DMS53 (cell line): ENCODE data around the gene MLF2.

Experiments used
- DNase-seq: peaks from one replicate; lab custom pipeline; 2025; lab: John Stamatoyannopoulos, UW

MLF2 gene

GRCh38 chr12:6778217-6778573, 25.3 kb upstream of the MLF2 start:
- DNase-seq: peak; percentile 74

- no peak for DNase-seq
These were observed 24.4 kb upstream of the MLF2 start for GRCh38 chr12:6777386-6777785.

DNA sequence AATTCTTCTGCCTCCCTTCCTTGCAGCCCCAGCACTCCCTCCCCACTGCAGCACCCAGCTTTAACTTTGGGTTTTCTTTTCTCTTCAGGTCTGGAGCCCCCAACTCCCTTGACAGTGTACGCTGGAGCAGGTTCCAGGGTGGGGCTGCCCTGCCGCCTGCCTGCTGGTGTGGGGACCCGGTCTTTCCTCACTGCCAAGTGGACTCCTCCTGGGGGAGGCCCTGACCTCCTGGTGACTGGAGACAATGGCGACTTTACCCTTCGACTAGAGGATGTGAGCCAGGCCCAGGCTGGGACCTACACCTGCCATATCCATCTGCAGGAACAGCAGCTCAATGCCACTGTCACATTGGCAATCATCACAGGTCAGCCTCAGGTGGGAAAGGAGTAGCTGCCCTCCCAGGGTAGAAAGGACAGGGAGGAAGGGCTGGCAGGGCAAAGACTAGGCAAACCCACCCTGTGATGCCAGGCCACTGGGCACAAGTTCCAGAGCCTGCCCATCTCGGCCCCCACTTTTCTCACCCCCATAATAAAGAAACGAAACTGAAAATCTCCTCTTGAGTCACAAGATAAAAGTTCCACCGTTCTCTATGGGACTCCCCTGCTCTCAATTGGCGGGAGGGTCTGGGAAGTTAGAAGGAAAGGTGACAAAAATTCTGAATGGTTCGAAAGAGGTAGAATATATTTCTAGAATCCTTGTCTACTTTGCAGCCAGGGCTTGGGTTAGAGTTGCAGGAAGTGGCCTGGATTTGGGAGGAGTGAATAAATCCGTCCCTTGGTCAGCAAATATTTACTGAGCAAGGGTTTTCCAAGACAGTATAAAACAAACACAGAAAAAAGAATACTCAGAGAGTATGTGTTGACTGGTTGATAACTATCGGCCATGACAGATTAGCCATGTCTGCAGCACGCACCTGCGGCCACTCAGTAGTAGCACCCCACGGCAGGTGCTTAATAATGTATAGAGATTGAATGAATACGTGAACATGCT, 22.5 kb upstream of the MLF2 start:
- DNase-seq: peak; percentile 59

DNA sequence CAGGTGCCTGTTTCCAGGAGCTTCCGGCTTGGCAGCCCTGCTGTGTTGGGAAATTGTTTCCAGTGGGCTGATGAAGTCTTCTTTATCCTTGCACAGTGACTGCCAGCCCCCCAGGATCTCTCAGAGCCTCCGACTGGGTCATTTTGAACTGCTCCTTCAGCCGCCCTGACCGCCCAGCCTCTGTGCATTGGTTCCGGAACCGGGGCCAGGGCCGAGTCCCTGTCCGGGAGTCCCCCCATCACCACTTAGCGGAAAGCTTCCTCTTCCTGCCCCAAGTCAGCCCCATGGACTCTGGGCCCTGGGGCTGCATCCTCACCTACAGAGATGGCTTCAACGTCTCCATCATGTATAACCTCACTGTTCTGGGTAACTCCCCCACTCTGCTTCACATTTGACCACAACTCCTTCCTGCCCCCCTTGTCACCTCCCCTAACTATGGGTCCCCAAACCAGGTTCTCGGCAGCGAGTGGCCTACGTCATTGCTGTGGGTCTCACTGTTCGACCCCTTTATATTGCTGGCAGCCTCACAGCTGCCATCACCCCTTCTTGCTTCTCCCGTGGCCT, 21.6 kb upstream of the MLF2 start:
- DNase-seq: no peak

DNA sequence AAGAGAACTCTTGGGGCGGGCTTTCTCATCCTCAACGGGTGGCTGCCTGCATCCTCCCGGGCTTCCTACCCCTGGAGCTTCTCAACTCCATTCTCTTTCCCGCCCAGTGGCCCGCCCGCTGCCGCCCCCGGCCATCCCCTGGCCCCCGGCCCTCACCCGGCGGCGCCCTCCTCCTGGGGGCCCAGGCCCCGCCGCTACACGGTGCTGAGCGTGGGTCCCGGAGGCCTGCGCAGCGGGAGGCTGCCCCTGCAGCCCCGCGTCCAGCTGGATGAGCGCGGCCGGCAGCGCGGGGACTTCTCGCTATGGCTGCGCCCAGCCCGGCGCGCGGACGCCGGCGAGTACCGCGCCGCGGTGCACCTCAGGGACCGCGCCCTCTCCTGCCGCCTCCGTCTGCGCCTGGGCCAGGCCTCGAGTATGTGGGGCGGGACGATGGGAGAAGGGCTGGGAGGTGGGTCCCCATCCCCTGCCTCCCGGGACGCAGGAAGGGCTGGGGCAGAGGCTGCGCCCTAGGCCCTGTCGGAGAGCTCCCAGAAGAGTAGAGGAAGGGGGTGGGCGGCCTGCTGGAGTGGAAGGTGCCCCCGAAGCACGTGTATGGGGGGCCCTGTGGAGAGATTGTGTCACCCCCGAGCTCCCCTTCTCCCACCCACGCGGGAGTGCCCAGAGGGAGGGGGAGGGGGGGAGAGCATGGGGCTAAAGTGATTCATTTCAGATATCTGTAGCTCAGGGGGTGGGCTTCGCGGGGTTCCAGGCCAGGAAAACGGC, 20.8 kb upstream of the MLF2 start:
- peak; percentile 60 for DNase-seq

- DNase-seq: no peak
These were observed 20.0 kb upstream of the MLF2 start for GRCh38 chr12:6772726-6773589.

GRCh38 chr12:6772331-6772695, 19.4 kb upstream of the MLF2 start, which contains the start of gene LAG3:
Gene LAG3 (plus strand): TSS chr12:6772520. CDS start chr12:6772853, 333 bp downstream.
- DNase-seq: no peak

- DNase-seq: no peak
These were observed 18.8 kb upstream of the MLF2 start for GRCh38 chr12:6771509-6772330.

DNA sequence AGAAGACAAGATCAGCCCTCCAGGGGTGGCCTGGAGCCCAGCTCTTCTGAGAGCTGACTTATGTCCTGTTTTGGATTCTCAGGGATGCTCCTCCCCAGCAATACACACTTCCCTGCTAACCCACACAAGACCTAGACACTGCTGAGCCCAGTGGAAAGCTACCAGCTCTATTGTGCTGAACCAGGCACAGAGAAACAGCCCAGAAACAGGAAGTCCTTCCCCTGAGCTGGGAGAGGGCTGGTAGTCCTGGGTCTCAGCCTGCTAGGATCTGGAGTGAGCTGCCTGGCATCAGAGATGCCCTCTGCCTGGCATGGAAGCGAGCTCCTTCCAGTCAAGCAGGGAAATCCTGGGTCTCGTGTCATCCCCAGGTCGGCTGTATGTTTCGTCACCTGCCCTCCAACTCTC, 18.2 kb upstream of the MLF2 start:
- peak; percentile 51 for DNase-seq

DNA sequence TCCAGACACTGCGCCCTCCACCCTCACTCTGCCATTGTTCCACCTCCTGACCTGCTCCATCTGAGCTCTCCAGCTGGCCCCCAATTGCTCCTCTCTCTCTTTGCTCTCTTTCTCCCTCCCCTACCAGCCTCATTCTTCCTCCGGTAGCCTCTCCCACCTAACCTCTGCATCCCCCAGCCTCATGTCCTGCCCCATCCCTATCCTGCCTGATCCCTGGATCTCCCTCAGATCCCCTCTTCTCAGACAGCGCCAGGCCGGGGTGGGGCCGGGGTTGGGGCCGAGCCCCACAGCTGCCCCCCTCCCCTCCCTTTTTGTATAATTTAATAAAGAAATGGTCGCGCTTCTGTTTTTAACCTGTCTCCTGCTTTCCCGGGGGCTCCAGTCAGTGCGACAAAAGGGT, 17.7 kb upstream of the MLF2 start:
- no peak for DNase-seq

- no peak for DNase-seq
These were observed 17.2 kb upstream of the MLF2 start for GRCh38 chr12:6770094-6770493.

GRCh38 chr12:6769666-6770065, 16.7 kb upstream of the MLF2 start:
- DNase-seq: no peak

GRCh38 chr12:6768990-6769389, 16.0 kb upstream of the MLF2 start:
- DNase-seq: peak; percentile 75

GRCh38 chr12:6768437-6768914, 15.5 kb upstream of the MLF2 start:
- DNase-seq: no peak

DNA sequence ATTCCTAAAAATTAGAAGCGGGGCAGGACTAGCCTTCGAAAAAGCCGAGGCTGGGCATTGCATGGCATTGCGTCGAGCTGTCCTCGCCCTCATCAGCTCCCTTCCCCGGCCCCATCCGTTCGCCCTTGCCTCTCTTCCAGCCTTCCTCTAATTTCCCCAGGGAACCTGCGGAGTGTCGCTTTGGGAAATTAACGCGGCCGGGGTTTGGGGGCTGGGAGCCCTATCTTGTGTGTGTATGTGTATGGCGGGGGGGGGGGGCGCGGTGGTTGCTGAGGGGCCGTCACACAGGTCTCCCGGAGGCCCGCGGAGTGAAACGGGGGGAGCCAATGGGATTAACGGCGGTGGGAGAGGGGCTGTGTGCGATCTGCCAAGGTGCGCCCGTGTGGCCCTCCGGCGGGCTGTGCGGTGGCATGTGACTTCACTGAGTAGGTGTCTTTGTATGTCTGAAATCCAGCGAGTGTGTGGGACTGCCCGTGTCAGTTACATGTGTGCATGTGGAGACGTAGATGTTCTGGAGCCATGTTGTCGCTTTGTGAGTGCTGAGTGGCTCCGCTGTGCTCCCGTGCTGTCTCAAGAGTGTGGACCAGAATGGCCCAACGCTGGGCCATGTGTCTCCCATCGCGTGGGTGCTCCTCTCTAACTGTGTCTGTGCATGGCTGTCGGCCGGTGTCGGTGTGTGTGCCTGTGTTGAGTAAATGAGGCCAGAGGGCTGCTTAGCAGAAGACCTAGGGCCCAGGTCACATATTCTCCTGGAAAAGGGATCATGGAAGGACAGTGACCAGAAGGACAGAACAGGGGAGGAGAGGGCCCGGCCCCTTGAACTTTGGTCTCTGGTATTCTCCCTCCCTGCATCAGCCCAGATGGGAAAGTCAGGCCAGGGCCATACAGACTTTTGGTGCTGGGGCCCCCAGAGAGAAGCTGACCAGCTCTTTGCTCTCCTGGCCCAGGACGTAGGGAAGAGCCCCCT, 14.7 kb upstream of the MLF2 start:
- DNase-seq: peak; percentile 86

- DNase-seq: peak; percentile 95
These were observed 13.9 kb upstream of the MLF2 start for GRCh38 chr12:6766651-6767349.

DNA sequence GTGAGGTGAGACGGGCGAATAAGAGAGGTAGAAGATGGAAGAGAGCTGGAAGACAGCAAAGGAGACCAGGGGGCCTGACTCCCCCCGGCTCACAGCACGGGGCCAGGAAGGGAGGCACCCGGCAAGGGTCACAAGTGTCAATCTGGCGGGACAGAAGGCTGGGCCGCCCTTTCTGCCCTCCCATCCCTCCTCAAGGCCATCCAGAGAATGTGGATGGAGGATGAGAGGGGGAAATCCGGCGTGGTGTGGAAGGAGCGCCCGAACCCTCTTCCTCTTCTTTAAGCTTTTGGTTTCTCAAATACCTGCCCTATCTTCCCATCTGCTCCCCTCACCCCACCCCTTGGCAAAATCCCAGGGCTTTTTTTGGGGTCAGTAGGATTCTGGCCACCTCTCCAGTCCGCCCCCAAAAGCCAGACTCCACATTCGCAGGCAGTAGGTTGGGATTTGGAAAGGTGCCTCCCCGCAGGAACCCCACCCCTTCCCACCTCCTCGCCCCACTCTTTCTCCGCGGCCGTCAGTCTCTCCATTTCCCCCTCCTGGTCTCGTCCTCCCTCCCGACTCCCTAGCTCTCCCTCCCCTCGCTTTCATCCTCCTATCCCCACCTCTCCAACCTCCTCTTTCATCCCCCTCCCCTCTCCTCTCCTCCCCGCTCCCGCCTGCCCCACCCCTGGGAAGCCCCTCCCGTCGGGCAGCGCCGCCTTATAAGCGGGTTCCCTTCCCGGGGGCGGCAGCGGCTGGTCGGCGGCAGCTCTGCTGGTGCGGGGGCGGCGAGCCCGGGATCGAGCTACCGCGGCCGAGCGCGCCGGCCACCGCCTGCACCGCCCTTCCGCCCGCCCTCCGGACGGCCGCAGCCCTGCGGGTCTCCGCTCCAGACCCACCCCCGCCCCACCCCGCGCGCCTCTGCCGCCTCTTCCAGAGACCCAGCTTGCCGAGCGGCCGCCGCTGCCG, 13.0 kb upstream of the MLF2 start, which contains the start of gene PTMS:
PTMS (plus strand) TSS at position 730 of the 948 bp plus-strand sequence. CDS start 343 bp downstream, outside the sequence.
- peak; percentile 80 for DNase-seq
